Osteoblast (primary cell): ENCODE measurements around the gene EFCAB5. TPM values are rescaled to one million over a fixed set of nuclear protein-coding genes. Genes with fewer than 3 reads are reported as not detected.
A peak's percentile ranks its signal among the peaks of the same experiment; 100 is the strongest.

Experiments
- DNase-seq: peaks from one replicate; pipeline ENCODE4 v3.0.0; 2011; ENCODE audit warnings: low spot score, mixed read lengths; ENCODE audit not compliant: insufficient read length; ENCODE audit errors: missing footprints
- H2AFZ ChIP-seq: 2 replicates; pipeline ENCODE4 v1.6.0; 2011; ENCODE audit warnings: mild to moderate bottlenecking, low read length
- H3K27ac ChIP-seq: 2 replicates; pipeline ENCODE4 v1.5.1; 2011; ENCODE audit warnings: mild to moderate bottlenecking, low read depth, low read length, moderate library complexity
- H3K27me3 ChIP-seq: 2 replicates; pipeline ENCODE4 v1.6.0; 2012; ENCODE audit warnings: mild to moderate bottlenecking, control low read depth, inconsistent platforms, low read length, moderate library complexity; ENCODE audit not compliant: insufficient read depth
- H3K36me3 ChIP-seq: 2 replicates; pipeline ENCODE4 v1.5.1; 2011; ENCODE audit warnings: mild to moderate bottlenecking, low read length, control low read depth, moderate library complexity; ENCODE audit not compliant: insufficient read depth
- H3K4me1 ChIP-seq: 2 replicates; pipeline ENCODE4 v1.5.1; 2011; ENCODE audit warnings: mild to moderate bottlenecking, low read length, control low read depth, moderate library complexity; ENCODE audit not compliant: insufficient read depth
- H3K4me2 ChIP-seq: 2 replicates; pipeline ENCODE4 v1.6.0; 2011; ENCODE audit warnings: mild to moderate bottlenecking, low read length; ENCODE audit not compliant: insufficient read depth
- H3K4me3 ChIP-seq: fragments of 200-600 bp; sonication (generic); 3 replicates; pipeline ENCODE4 v1.5.1; 2012; ENCODE audit warnings: mild to moderate bottlenecking, low read length, inconsistent platforms; ENCODE audit not compliant: insufficient read depth
- H3K79me2 ChIP-seq: 2 replicates; pipeline ENCODE4 v1.6.0; 2012; ENCODE audit warnings: mild to moderate bottlenecking, low read length, control low read depth, inconsistent platforms; ENCODE audit not compliant: insufficient read depth
- H3K9me3 ChIP-seq: 2 replicates; pipeline ENCODE4 v1.5.1; 2011; ENCODE audit warnings: low read depth, low read length, control low read depth
- H4K20me1 ChIP-seq: 2 replicates; pipeline ENCODE4 v1.6.0; 2012; ENCODE audit warnings: mild to moderate bottlenecking, low read length, control low read depth; ENCODE audit not compliant: insufficient read depth
- total RNA-seq: library from RNA; depleted of rRNA; stranded (reverse); fragments of >200 nt; gene quantifications from 2 replicates; pipeline ENCODE4 v1.2.3, GENCODE V29; 2012
- TF ChIP-seq, protein P1 (sequence below): IDR thresholded peaks from 2 replicates; pipeline ENCODE4 v1.5.1; 2011; ENCODE audit warnings: mild to moderate bottlenecking, low read depth, low read length, moderate library complexity; ENCODE audit errors: extremely low read depth

The EFCAB5 gene
- total RNA-seq, 1 donor, result 0.36 TPM

DNA sequence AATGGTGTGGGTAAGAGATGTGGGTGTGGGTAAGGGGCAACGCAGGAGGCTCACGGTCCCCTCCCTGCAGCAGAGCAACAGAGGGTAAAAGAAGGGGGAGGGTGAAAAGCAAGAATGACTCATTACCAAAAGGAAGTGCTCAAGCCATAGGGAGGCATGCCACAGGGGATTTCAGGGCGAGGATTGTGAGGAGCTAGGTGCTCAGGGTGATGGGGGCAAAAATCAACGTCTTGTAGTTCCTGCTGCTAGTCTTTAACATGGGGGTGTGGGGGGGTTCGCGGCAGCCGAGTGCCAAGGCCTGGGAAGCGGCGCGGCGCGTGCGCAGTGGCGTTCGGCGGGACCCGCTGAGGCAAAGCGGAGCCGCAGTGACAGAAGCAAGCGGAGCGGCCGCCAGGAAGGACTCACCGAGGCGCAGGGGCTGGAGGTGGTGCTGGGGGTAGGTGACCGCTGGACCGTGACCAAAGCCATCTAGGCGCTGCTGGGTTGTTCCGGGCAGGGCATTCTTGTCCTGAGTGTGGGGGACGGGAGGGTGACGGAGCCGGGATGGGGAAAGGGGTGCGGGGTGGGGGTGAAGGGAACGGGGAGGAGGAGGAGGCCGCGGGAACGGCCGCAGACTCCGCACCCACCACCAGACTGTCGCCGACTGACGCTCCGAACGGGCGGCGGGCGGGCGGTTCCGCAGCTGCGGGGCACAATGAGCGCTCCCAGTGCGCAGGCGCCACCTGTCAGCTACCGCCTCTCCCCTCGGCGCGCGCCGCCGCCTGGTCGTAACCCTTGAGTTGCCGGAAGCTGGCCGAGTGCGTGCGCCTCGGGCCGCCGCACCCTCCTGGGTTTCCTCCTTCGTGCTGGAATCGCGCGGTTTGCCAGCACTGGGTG, 11.7 kb upstream of the EFCAB5 start, which contains the start of gene SSH2:
TSS of gene SSH2 (minus strand) at position 696 of the 876 bp plus-strand sequence. CDS start at position 468, 228 bp downstream.
- peak within 1 kb of the TSS; percentile 96 for H3K4me2 ChIP-seq
- peaks cover 17% of the 10 kb centered on the region for H3K4me1 ChIP-seq
- peak; percentile 90 for DNase-seq
- no peaks in the 10 kb centered on the region for H4K20me1 ChIP-seq
- TF ChIP-seq, protein P1, sequence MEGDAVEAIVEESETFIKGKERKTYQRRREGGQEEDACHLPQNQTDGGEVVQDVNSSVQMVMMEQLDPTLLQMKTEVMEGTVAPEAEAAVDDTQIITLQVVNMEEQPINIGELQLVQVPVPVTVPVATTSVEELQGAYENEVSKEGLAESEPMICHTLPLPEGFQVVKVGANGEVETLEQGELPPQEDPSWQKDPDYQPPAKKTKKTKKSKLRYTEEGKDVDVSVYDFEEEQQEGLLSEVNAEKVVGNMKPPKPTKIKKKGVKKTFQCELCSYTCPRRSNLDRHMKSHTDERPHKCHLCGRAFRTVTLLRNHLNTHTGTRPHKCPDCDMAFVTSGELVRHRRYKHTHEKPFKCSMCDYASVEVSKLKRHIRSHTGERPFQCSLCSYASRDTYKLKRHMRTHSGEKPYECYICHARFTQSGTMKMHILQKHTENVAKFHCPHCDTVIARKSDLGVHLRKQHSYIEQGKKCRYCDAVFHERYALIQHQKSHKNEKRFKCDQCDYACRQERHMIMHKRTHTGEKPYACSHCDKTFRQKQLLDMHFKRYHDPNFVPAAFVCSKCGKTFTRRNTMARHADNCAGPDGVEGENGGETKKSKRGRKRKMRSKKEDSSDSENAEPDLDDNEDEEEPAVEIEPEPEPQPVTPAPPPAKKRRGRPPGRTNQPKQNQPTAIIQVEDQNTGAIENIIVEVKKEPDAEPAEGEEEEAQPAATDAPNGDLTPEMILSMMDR, result no peak
- H3K36me3 ChIP-seq, result no peaks in the 10 kb centered on the region
- H3K79me2 ChIP-seq, result peaks cover 49% of the 10 kb centered on the region
- H3K4me3 ChIP-seq, result peak within 1 kb of the TSS; percentile 94
- H2AFZ ChIP-seq, result peak within 1 kb of the TSS; percentile 98
- H3K27me3 ChIP-seq, result no peaks in the 10 kb centered on the region
- peak within 1 kb of the TSS; percentile 48 for H3K27ac ChIP-seq
- H3K9me3 ChIP-seq, result no peaks in the 10 kb centered on the region

DNA sequence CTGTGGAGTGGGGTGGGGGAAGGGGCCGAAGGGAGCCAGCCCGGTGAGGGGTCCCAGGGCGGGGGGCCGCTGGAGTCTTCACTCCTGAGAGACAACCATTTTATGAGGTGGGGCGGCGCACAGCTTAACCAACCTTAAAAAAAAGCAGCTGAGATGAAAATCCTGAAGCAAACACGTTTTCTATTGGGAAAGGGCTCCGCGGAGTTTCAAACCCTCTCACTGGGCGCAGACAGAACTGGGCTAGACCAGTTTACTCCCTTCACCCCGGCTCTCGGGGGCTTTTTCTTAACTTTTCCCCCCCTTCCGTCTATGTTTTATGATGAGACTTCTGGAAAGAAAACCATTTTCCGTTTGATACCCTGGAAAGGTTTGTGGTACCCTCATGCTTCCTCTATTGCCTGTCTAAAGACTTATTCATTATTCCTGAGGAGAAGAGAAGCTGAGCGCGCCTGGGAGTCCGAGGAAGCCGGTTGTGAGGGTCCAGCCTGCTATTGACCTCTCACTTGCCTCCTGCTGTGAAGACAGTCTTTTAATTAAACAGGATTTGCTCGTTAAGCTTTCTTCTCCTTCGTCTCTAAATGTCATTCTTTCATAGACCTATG, 10.9 kb upstream of the EFCAB5 start:
- no peaks in the 10 kb centered on the region for H3K9me3 ChIP-seq
- H3K27me3 ChIP-seq, result no peaks in the 10 kb centered on the region
- H3K27ac ChIP-seq, result peak overlapping the region; percentile 48
- peak overlapping the region; percentile 94 for H3K4me3 ChIP-seq
- peaks cover 42% of the 10 kb centered on the region for H3K79me2 ChIP-seq
- H4K20me1 ChIP-seq, result no peaks in the 10 kb centered on the region
- no peaks in the 10 kb centered on the region for H3K36me3 ChIP-seq
- DNase-seq, result no peak
- H2AFZ ChIP-seq, result peak overlapping the region; percentile 98
- TF ChIP-seq, protein P1, result no peak
- H3K4me1 ChIP-seq, result peaks cover 17% of the 10 kb centered on the region
- H3K4me2 ChIP-seq, result peak overlapping the region; percentile 96

DNA sequence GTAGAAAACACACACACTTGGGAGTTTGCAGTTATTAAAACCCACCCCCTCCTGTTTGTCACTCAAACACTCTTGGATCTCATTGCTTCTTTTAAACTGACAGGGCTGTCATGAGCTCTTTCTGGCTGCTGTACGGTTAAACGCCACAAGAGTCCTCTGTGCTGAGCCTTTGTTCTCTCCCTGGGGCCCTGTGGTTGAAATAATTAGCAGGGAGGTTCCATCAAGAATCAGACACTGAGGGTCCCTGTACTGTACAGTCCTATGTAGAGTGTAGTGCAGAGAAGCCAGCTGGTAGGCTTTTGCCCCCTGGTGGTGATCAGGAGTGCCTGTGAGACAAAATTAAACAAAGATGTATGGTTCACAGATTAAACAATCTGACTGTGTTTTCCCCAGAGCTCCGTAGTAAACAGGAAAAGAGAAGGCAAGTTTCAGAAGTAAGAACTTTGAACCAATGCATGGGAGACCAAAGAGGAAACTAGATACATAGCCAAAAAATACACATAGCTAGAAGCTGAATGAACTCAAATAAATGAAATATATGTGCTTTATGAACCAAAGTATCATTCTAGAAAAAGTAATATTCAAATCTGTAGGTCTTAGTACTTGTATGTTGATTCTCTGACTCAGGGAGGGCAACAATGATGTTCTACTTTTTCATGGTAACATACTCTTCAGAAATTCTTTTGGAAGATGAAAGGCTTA, 10.1 kb upstream of the EFCAB5 start:
- Histone ChIP-seq H3K79me2 (peaks cover 35% of the 10 kb centered on the region), H3K9me3 (no peaks in the 10 kb centered on the region), H3K4me3 (peak overlapping the region; percentile 94), H3K4me2 (peak overlapping the region; percentile 96), H3K36me3 (no peaks in the 10 kb centered on the region), H4K20me1 (no peaks in the 10 kb centered on the region), H2AFZ (peak overlapping the region; percentile 52), H3K27ac (no peak overlapping the region), H3K4me1 (peaks cover 17% of the 10 kb centered on the region), H3K27me3 (no peaks in the 10 kb centered on the region)
- TF ChIP-seq, protein P1, result peak; percentile 95
- peak; percentile 83 for DNase-seq
